Coronary artery (tissue), 2 donors: ENCODE measurements around the gene HOXA4.

Source experiments
- DNase-seq: peaks from one replicate; pipeline ENCODE4 v3.0.0-alpha.2; 2017; ENCODE audit warnings: low spot score
- H3K27ac ChIP-seq, 2 donors: fragments of 200-600 bp; sonication (generic); one replicate each; pipeline ENCODE4 v1.5.1; 2016 to 2019
- H3K4me3 ChIP-seq: fragments of 200-600 bp; sonication (generic); 2 replicates; pipeline ENCODE4 v1.5.1; 2016; ENCODE audit warnings: mild to moderate bottlenecking, moderate library complexity
- TF ChIP-seq, protein P1 (sequence below): fragments of 200-600 bp; sonication (generic); IDR thresholded peaks from one replicate; pipeline ENCODE4 v1.5.1; 2019; ENCODE audit warnings: antibody characterized with exemption

Gene HOXA4

DNA sequence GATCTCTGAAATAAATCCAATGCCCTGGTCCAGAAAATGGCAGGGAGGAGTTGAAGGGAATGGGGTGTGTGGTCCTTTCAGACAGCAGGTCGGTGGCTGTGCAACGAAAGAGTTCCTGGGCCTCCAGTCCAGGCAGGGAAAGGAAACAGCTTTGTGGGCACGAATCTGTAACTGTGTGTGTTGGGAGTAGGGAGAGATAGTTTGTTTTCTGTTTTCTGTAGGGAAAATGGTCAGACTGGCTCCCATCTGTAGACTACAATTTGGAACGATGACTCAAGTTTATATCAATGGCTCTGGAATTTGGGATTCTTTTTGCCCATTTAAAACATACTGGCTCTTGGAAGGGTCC, 37.3 kb upstream of the HOXA4 start:
- Histone ChIP-seq H3K4me3 (no peak overlapping the region), H3K27ac (no peak overlapping the region)
- DNase-seq: no peak
- TF ChIP-seq, protein P1, sequence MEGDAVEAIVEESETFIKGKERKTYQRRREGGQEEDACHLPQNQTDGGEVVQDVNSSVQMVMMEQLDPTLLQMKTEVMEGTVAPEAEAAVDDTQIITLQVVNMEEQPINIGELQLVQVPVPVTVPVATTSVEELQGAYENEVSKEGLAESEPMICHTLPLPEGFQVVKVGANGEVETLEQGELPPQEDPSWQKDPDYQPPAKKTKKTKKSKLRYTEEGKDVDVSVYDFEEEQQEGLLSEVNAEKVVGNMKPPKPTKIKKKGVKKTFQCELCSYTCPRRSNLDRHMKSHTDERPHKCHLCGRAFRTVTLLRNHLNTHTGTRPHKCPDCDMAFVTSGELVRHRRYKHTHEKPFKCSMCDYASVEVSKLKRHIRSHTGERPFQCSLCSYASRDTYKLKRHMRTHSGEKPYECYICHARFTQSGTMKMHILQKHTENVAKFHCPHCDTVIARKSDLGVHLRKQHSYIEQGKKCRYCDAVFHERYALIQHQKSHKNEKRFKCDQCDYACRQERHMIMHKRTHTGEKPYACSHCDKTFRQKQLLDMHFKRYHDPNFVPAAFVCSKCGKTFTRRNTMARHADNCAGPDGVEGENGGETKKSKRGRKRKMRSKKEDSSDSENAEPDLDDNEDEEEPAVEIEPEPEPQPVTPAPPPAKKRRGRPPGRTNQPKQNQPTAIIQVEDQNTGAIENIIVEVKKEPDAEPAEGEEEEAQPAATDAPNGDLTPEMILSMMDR: no peak

DNA sequence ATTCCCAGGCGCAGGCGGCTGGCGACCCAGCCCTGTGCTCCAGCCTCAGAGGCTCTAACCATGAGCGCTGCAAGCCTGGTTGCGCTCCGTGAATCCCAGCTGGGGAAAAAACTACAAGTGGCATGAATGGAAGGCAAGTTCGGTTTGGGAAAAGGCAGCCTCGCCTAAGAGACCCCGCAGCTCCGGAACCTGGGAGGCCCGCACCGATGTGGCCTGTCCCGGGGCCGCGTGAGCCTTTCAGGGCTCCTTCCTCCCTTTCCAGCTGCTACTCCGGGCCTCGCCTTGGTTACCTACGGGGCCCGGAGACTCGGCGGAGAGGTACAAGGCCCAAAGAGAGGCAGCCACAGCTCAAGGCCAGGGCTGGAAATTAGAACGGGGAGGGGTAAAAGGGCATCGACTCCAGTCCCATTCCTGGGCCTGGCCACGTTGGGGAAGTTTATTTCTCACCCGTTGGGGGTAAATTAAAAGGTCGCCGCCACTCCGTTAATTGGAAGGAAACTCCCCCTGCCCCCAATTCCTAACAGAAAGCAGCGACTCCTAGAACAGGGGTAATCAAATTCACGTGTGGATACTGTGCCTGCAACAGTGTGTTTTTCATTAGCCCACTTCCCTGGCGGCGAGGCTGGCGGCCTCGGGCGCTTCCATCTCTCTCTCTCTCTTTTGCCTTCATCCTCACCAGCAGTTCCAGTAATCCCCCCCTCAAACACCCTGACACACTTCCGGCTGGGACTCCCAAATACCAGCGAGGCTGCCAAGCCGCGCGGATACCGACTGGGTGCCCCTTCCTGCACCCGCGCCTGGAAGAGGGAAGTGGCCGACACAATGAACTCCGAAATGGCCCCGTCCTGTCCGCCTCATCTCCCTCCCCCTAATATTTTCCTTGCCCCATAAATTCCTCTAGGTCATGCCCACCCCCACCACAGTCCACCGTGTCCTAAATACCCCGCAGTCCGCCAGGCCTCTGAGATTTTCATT, 36.3 kb upstream of the HOXA4 start:
- no peak overlapping the region for H3K27ac ChIP-seq
- DNase-seq: no peak
- TF ChIP-seq, protein P1: no peak
- H3K4me3 ChIP-seq: no peak overlapping the region

GRCh38 chr7:27165996-27166530, 35.5 kb upstream of the HOXA4 start:
- TF ChIP-seq, protein P1: no peak
- H3K4me3 ChIP-seq: peak overlapping the region; percentile 25
- no peak for DNase-seq
- no peak overlapping the region for H3K27ac ChIP-seq

DNA sequence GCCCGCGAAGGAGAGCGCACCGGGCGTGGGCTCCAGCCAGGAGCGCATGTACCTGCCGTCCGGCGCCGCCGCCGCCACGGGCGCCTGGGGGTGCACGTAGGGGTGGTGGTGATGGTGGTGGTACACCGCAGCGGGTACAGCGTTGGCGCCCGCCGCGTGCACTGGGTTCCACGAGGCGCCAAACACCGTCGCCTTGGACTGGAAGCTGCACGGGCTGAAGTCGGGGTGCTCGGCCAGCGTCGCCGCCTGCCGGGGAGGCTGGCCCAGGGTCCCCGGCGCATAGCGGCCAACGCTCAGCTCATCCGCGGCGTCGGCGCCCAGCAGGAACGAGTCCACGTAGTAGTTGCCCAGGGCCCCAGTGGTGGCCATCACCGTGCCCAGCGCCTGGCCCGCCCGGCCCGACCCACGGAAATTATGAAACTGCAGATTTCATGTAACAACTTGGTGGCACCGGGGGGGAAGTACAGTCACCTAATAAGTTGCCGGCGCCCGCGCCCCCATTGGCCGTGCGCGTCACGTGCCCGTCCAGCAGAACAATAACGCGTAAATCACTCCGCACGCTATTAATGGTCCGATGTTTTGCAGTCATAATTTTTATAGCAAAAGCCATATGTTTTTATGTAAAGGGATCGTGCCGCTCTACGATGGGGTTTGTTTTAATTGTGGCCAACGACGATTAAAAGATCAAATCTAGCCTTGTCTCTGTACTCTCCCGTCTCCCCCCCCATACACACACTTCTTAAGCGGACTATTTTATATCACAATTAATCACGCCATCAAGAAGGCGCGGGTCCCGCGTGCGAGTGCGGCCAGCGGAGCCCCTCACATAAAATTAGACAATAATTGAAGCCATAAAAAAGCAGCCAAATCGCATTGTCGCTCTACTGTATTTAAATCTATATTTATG, 34.8 kb upstream of the HOXA4 start, which contains the start of gene HOXA9:
Gene HOXA9, minus strand, starts transcription at position 449 of the 907 bp plus-strand sequence. Its CDS starts 80 bp downstream, at position 369.
- no peak within 1 kb of the TSS for H3K27ac ChIP-seq
- peak within 1 kb of the TSS; percentile 25 for H3K4me3 ChIP-seq
- DNase-seq: no peak
- TF ChIP-seq, protein P1: no peak

DNA sequence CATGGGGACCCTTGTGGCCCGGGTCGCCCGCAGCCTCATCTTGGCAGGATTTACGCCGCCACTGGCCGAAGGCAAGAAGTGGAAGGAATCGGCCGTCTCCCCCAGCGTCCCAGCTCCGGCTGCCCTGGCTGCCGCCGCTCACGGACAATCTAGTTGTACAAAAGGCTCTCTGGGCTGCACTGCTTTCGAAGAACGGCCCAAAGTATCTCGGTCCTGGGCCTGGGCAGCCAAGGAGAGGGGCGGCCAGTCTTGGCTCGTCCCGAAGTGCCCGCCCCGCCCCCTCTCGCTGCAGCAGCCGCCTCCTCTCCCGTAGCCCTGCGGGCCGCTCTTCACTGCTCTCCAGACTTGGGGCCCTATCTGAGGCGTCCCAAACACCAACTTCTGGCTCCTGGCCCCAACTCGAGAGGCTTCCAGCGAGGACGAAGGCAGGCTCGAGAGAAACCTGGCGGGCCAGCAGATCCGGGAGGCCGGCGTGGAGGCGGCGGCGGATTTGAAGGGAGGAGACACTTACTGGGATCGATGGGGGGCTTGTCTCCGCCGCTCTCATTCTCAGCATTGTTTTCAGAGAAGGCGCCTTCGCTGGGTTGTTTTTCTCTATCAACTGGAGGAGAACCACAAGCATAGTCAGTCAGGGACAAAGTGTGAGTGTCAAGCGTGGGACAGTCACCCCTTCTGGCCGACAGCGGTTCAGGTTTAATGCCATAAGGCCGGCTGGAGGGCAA, 34.0 kb upstream of the HOXA4 start:
- H3K27ac ChIP-seq: no peak overlapping the region
- no peak for DNase-seq
- TF ChIP-seq, protein P1: no peak
- H3K4me3 ChIP-seq: peak overlapping the region; percentile 25

- TF ChIP-seq, protein P1: no peak
- Histone ChIP-seq H3K27ac (no peak overlapping the region), H3K4me3 (peak overlapping the region; percentile 25)
- no peak for DNase-seq
Observed at GRCh38 chr7:27164045-27164366, 33.4 kb upstream of the HOXA4 start.
